Fibroblast of lung (primary cell): Measurements from ENCODE around the gene CCDC27.

Experiments
- EZH2 ChIP-seq: IDR thresholded peaks from 2 replicates; pipeline ENCODE4 v1.5.1; 2012; ENCODE audit warnings: low read length, control low read depth, mild to moderate bottlenecking; ENCODE audit errors: missing control alignments
- TF ChIP-seq, protein P1 (sequence below), 2 donors: IDR thresholded peaks in 1 of 2; conservative IDR thresholded peaks in 1 of 2; 1 replicate in 1 of 2; 2 replicates in 1 of 2; pipeline ENCODE4 v1.5.1; 2011 to 2012; ENCODE audit warnings: low read length in 2 of 2, control low read depth in 1 of 2, inconsistent platforms in 1 of 2, low read depth in 1 of 2, mild to moderate bottlenecking in 1 of 2

DNA sequence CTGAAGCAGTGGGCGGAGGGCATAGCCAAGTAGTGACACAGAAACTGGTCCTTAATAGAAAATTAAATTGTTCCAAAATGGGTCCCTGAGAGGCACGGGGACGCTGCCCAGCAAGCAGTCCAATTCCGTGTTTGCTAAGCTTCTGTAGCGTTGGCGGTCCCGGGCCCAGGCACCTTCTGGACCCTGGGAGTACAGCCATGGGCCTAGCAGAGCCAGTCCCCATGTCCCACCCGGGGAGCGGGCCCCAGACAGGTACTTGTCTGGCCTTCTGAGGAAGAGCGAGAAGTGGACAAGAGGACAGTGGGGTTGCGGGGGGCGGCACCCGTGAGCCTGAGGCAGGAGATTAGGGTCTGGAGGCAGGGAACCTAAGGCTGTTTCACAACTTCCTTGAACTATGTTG lies 11.5 kb upstream of the CCDC27 start:
- TF ChIP-seq, protein P1, sequence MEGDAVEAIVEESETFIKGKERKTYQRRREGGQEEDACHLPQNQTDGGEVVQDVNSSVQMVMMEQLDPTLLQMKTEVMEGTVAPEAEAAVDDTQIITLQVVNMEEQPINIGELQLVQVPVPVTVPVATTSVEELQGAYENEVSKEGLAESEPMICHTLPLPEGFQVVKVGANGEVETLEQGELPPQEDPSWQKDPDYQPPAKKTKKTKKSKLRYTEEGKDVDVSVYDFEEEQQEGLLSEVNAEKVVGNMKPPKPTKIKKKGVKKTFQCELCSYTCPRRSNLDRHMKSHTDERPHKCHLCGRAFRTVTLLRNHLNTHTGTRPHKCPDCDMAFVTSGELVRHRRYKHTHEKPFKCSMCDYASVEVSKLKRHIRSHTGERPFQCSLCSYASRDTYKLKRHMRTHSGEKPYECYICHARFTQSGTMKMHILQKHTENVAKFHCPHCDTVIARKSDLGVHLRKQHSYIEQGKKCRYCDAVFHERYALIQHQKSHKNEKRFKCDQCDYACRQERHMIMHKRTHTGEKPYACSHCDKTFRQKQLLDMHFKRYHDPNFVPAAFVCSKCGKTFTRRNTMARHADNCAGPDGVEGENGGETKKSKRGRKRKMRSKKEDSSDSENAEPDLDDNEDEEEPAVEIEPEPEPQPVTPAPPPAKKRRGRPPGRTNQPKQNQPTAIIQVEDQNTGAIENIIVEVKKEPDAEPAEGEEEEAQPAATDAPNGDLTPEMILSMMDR (conservative IDR thresholded peaks at IDR 0.05 in 1 of 2, IDR thresholded peaks at IDR 0.05 in 1 of 2; ENCODE audit: low read depth in 1 of 2, low read length in 2 of 2) = no peak
- TF ChIP-seq EZH2 = no peak
